Measurements from ENCODE around the gene KAZN.

KAZN gene

DNA sequence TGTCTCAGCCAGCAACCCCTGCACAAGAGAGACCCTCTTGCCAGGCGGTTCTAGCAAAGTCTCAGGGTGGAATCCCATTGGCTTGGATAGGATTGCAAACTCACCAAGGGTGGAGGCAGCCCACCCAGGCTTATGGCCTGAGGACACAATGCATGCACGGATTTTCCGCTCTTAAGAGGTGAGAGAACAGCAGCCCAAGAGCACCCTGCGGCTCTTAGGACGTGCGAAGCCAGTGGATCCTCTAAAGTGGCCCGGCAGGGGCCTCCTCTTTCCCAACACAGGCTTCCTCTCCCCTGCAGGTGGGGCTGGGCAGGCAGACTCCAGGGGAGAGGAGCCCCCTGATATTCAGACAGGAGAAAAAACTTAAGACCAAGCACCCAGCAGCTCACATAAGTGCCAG is 523.8 kb downstream of the KAZN start:
- Histone ChIP-seq H3K4me3 (ENCODE audit: low read length) (no peak overlapping the region), H3K27ac (ENCODE audit: low read length) (no peak overlapping the region), H3K9me2 (replicated peaks; ENCODE audit: insufficient read depth, low read length) (no peaks in the 10 kb centered on the region), H3K79me2 (ENCODE audit: low read length) (no peaks in the 10 kb centered on the region), H3K9me3 (replicated peaks; ENCODE audit: insufficient read depth, low read length) (no peaks in the 10 kb centered on the region), H3K27me3 (replicated peaks; ENCODE audit: insufficient read depth, low read length) (0 out of 2 replicates have a peak, but pooled peaks cover 8% of the 10 kb centered on the region), H3F3A (ENCODE audit: insufficient read depth, low read length) (no peaks in the 10 kb centered on the region), H3K4me2 (ENCODE audit: low read depth, low read length) (no peak overlapping the region), H3K9ac (ENCODE audit: low read length) (no peak overlapping the region), H2AFZ (ENCODE audit: low read length) (no peak overlapping the region), H3K36me3 (replicated peaks; ENCODE audit: insufficient read depth, low read length) (no peaks in the 10 kb centered on the region), H3K4me1 (ENCODE audit: low read length) (peaks cover 11% of the 10 kb centered on the region; the same call in 1 of the 2 replicates), H4K20me1 (ENCODE audit: insufficient read depth, low read length) (no peaks in the 10 kb centered on the region)
- no peak for TF ChIP-seq CTCF (IDR thresholded peaks at IDR 0.05; ENCODE audit: low read length)
- no peak for TF ChIP-seq EZH2 (optimal IDR thresholded peaks at IDR 0.05; ENCODE audit: low read depth, low read length)
- no peak for TF ChIP-seq EZH2phosphoT487 (IDR thresholded peaks at IDR 0.05; ENCODE audit: low read length)
- DNase-seq: no peak

GRCh38 chr1:15123270-15123669 is 524.8 kb downstream of the KAZN start:
- Histone ChIP-seq H3K4me2 (ENCODE audit: low read depth, low read length) (no peak overlapping the region), H3K9me2 (replicated peaks; ENCODE audit: insufficient read depth, low read length) (no peaks in the 10 kb centered on the region), H4K20me1 (ENCODE audit: insufficient read depth, low read length) (no peaks in the 10 kb centered on the region), H3F3A (ENCODE audit: insufficient read depth, low read length) (no peaks in the 10 kb centered on the region), H3K9me3 (replicated peaks; ENCODE audit: insufficient read depth, low read length) (no peaks in the 10 kb centered on the region), H3K36me3 (replicated peaks; ENCODE audit: insufficient read depth, low read length) (no peaks in the 10 kb centered on the region), H3K27ac (ENCODE audit: low read length) (no peak overlapping the region), H3K79me2 (ENCODE audit: low read length) (no peaks in the 10 kb centered on the region), H3K4me3 (ENCODE audit: low read length) (no peak overlapping the region), H3K9ac (ENCODE audit: low read length) (no peak overlapping the region), H3K4me1 (ENCODE audit: low read length) (peaks cover 11% of the 10 kb centered on the region; the same call in 1 of the 2 replicates), H3K27me3 (replicated peaks; ENCODE audit: insufficient read depth, low read length) (0 out of 2 replicates have a peak, but pooled peaks cover 4% of the 10 kb centered on the region), H2AFZ (ENCODE audit: low read length) (no peak overlapping the region)
- TF ChIP-seq EZH2 (optimal IDR thresholded peaks at IDR 0.05; ENCODE audit: low read depth, low read length) (no peak), EZH2phosphoT487 (IDR thresholded peaks at IDR 0.05; ENCODE audit: low read length) (no peak), CTCF (IDR thresholded peaks at IDR 0.05; ENCODE audit: low read length) (no peak)
- DNase-seq: no peak

DNA sequence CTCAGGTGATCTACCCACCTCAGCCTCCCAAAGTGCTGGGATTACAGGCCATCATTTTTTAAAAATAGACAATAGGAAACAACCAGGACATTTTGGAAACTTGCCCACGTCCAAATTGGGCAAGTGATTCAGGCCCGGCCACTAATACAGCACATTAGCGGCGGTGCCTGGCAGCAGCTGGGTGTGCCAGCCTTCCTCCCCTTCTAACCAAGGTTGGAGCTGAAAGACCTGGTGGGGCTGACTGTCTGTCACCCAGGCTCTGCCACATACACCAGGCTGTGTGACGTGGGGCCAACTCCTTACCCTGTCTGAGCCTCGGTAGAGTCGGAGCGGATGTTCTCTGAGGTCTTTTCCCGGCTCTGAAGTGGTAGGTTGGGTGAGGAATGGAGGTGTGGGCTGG is 525.4 kb downstream of the KAZN start:
- 0 out of 2 replicates have a peak, but pooled peaks cover 4% of the 10 kb centered on the region for H3K27me3 ChIP-seq (replicated peaks; ENCODE audit: insufficient read depth, low read length)
- no peaks in the 10 kb centered on the region for H3K36me3 ChIP-seq (replicated peaks; ENCODE audit: insufficient read depth, low read length)

More for the DNA sequence above, 525.4 kb downstream of the KAZN start:
- Histone ChIP-seq H3K4me3 (ENCODE audit: low read length) (no peak overlapping the region), H3K4me2 (ENCODE audit: low read depth, low read length) (no peak overlapping the region), H4K20me1 (ENCODE audit: insufficient read depth, low read length) (no peaks in the 10 kb centered on the region), H3K9me3 (replicated peaks; ENCODE audit: insufficient read depth, low read length) (no peaks in the 10 kb centered on the region), H2AFZ (ENCODE audit: low read length) (no peak overlapping the region), H3K4me1 (ENCODE audit: low read length) (peaks cover 11% of the 10 kb centered on the region; the same call in 1 of the 2 replicates), H3F3A (ENCODE audit: insufficient read depth, low read length) (no peaks in the 10 kb centered on the region), H3K9me2 (replicated peaks; ENCODE audit: insufficient read depth, low read length) (no peaks in the 10 kb centered on the region), H3K27ac (ENCODE audit: low read length) (no peak overlapping the region), H3K9ac (ENCODE audit: low read length) (no peak overlapping the region), H3K79me2 (ENCODE audit: low read length) (no peaks in the 10 kb centered on the region)
- no peak for TF ChIP-seq CTCF (IDR thresholded peaks at IDR 0.05; ENCODE audit: low read length)
- no peak for TF ChIP-seq EZH2phosphoT487 (IDR thresholded peaks at IDR 0.05; ENCODE audit: low read length)
- TF ChIP-seq EZH2 (optimal IDR thresholded peaks at IDR 0.05; ENCODE audit: low read depth, low read length): no peak
- no peak for DNase-seq

All from MM.1S (cell line).